GM12878 (cell line): ENCODE results near the gene BCAT1. TPM values are rescaled to one million over a fixed set of nuclear protein-coding genes. Genes with fewer than 3 reads are reported as not detected.

ENCODE experiments used
- ATAC-seq: fragments of 200-7000 bp; cut with Tn5 transposase; 3 replicates; pipeline ENCODE4 v1.9.1; 2020; ENCODE audit warnings: mild to moderate bottlenecking, moderate library complexity
- BruUV-seq: library from RNA; stranded (reverse); fragments of 400-500 nt; replicated peaks from 2 replicates; lab custom pipeline; 2021; lab: Mats Ljungman, UMichigan
- CTCF ChIA-PET: fragments of 300-600 bp; sonication (Branson Sonifier 250); formaldehyde crosslinking; extraction: SDS; loops from one replicate; lab custom pipeline; 2021; ENCODE audit warnings: inconsistent platforms; lab: Yijun Ruan, JAX
- POLR2A ChIA-PET: fragments of 350-600 bp; formaldehyde crosslinking; extraction: SDS; loops from one replicate; lab custom pipeline; 2021; ENCODE audit warnings: inconsistent platforms; lab: Charles Lee
- RAD21 ChIA-PET: fragments of 300-600 bp; sonication (Branson Sonifier 250); formaldehyde crosslinking; loops from one replicate; lab custom pipeline; 2023; ENCODE audit warnings: antibody characterized with exemption; ENCODE audit not compliant: unreplicated experiment; lab: Charles Lee
- SMC1A ChIA-PET: fragments of 300-600 bp; sonication (Branson Sonifier 250); formaldehyde crosslinking; loops from one replicate; lab custom pipeline; 2023; ENCODE audit not compliant: unreplicated experiment, uncharacterized antibody; lab: Charles Lee
- DNase-seq: peaks from one replicate; pipeline ENCODE4 v3.0.0-alpha.2; 2011; ENCODE audit warnings: low read depth, low spot score
- FAIRE-seq: peaks from 3 replicates; lab custom pipeline; 2011; peaks lifted over from hg19 to GRCh38; lab: Jason Lieb, UNC
- H2AFZ ChIP-seq: 2 replicates; pipeline ENCODE4 v1.6.0; 2011; ENCODE audit warnings: low read depth, low read length, control low read depth; ENCODE audit not compliant: control insufficient read depth
- H3K27ac ChIP-seq: 2 replicates; pipeline ENCODE4 v1.5.1; 2011; ENCODE audit warnings: control low read depth; ENCODE audit not compliant: control insufficient read depth, insufficient read depth
- H3K27me3 ChIP-seq, 2 experiments: replicated peaks in 1 of 2; 2 replicates each; pipeline versions ENCODE4 v1.6.0 to v1.6.1; 2011; ENCODE audit warnings: low read length in 1 of 2; ENCODE audit not compliant: control insufficient read depth in 2 of 2, insufficient read depth in 2 of 2
- H3K36me3 ChIP-seq, 2 experiments: 2 replicates each; pipeline ENCODE4 v1.5.1; 2011; ENCODE audit warnings: low read length in 1 of 2; ENCODE audit not compliant: control insufficient read depth in 2 of 2, insufficient read depth in 2 of 2
- H3K4me1 ChIP-seq: 2 replicates; pipeline ENCODE4 v1.6.1; 2011; ENCODE audit warnings: mild to moderate bottlenecking, low read length, moderate library complexity, mixed read lengths; ENCODE audit not compliant: control insufficient read depth, insufficient read depth
- H3K4me2 ChIP-seq: 2 replicates; pipeline ENCODE4 v1.6.0; 2011; ENCODE audit warnings: control low read depth; ENCODE audit not compliant: control insufficient read depth, insufficient read depth
- H3K4me3 ChIP-seq: fragments of 200-600 bp; sonication (generic); 2 replicates; pipeline ENCODE4 v1.5.1; 2016
- H3K79me2 ChIP-seq: 2 replicates; pipeline ENCODE4 v1.6.0; 2011; ENCODE audit warnings: low read length; ENCODE audit not compliant: control insufficient read depth, insufficient read depth
- H3K9ac ChIP-seq: 2 replicates; pipeline ENCODE4 v1.8.0; 2011; ENCODE audit warnings: low read length, control low read depth, mixed read lengths; ENCODE audit not compliant: control insufficient read depth, insufficient read depth
- H3K9me3 ChIP-seq: replicated peaks from 3 replicates; pipeline ENCODE4 v1.5.1; 2011; ENCODE audit warnings: mild to moderate bottlenecking, low read length; ENCODE audit not compliant: control insufficient read depth, insufficient read depth
- H4K20me1 ChIP-seq: 2 replicates; pipeline ENCODE4 v1.6.0; 2011; ENCODE audit not compliant: control insufficient read depth, insufficient read depth
- CEBPB ChIP-seq, 2 experiments: fragments of 150-350 bp in 1 of 2; IDR thresholded peaks; 2 replicates each; pipeline ENCODE4 v1.6.1; 2012 to 2014; ENCODE audit warnings: low read depth in 2 of 2, low read length in 2 of 2, borderline replicate concordance in 1 of 2, inconsistent platforms in 1 of 2
- E2F4 ChIP-seq: IDR thresholded peaks from 2 replicates; pipeline ENCODE4 v1.6.1; 2012; ENCODE audit warnings: low read depth, low read length, improper control_type of control experiment
- E4F1 ChIP-seq: fragments of 450-650 bp; IDR thresholded peaks from 2 replicates; pipeline ENCODE4 v1.6.1; 2018; ENCODE audit warnings: borderline replicate concordance, mild to moderate bottlenecking; ENCODE audit not compliant: partially characterized antibody
- GATAD2B ChIP-seq: fragments of 450-650 bp; conservative IDR thresholded peaks from 2 replicates; pipeline ENCODE4 v1.6.1; 2017; ENCODE audit warnings: low read depth, mild to moderate bottlenecking, moderate library complexity
- IKZF2 ChIP-seq, 2 experiments: fragments of 450-650 bp; IDR thresholded peaks; 2 replicates each; pipeline ENCODE4 v1.6.1; 2017; ENCODE audit warnings: mild to moderate bottlenecking in 2 of 2, moderate library complexity in 2 of 2
- KDM1A ChIP-seq: fragments of 200-600 bp; sonication (generic); IDR thresholded peaks from 2 replicates; pipeline ENCODE4 v1.6.1; 2016; ENCODE audit warnings: borderline replicate concordance
- RUNX3 ChIP-seq: IDR thresholded peaks from 2 replicates; pipeline ENCODE4 v1.6.1; 2012; ENCODE audit warnings: low read length, inconsistent platforms
- SIN3A ChIP-seq: IDR thresholded peaks from 2 replicates; pipeline ENCODE4 v1.6.1; 2012; ENCODE audit warnings: low read depth, low read length, improper control_type of control experiment
- SREBF1 ChIP-seq: IDR thresholded peaks from 2 replicates; pipeline ENCODE4 v1.6.1; 2012; ENCODE audit warnings: mild to moderate bottlenecking, low read length
- SRF ChIP-seq, 2 experiments: IDR thresholded peaks; 2 replicates each; pipeline ENCODE4 v1.6.1; 2011; ENCODE audit warnings: low read depth in 2 of 2, low read length in 2 of 2, mild to moderate bottlenecking in 1 of 2, moderate library complexity in 1 of 2
- WGBS: methylation state at CpG from one replicate; pipeline ENCODE4 v1.1.6; 2016; ENCODE audit warnings: low lambda C conversion rate; ENCODE audit not compliant: insufficient replicate concordance, insufficient coverage; ENCODE audit errors: missing lambda C conversion rate; 5-methylcytosine and 5-hydroxymethylcytosine counted together
- in situ Hi-C: fragments of 300-500 bp; cut with MboI; formaldehyde crosslinking; loops from 9 replicates; pipeline ENCODE4 v1.14.3; 2018; ENCODE audit warnings: mixed read lengths
- intact Hi-C: fragments of 100-400 bp; cut with micrococcal nuclease; formaldehyde crosslinking; loops from one replicate; pipeline ENCODE4 v1.14.2; 2022; ENCODE audit not compliant: unreplicated experiment
- polyA plus RNA-seq, 11 experiments: library from polyadenylated mRNA; depleted of rRNA in 4 of 11; unstranded in 6 of 11; stranded (reverse) in 5 of 11; fragments of >200 nt; fragmentation: Nextera tagmentation in 4 of 11; fragmentation: Illumina TruSeq in 1 of 11; extraction: Ambion mirVana in 4 of 11; extraction: Trizol in 1 of 11; gene quantifications; 1 replicate in 1 of 11; 2 replicates in 10 of 11; pipeline versions ENCODE4 v1.2.1 to v1.2.3, GENCODE V29; 2011 to 2016; ENCODE audit warnings: inconsistent platforms in 2 of 11, missing spikeins in 2 of 11, low read depth in 1 of 11
- total RNA-seq, 4 experiments: library from RNA; depleted of rRNA in 3 of 4; stranded (reverse); fragments of >200 nt in 3 of 4; fragmentation: Illumina TruSeq in 1 of 4; extraction: Trizol in 1 of 4; gene quantifications; 2 replicates each; pipeline versions ENCODE4 v1.2.1 to v1.2.3, GENCODE V29; 2013 to 2021
- TF ChIP-seq, protein P1 (sequence below): fragments of 450-650 bp; IDR thresholded peaks from 2 replicates; pipeline ENCODE4 v1.6.1; 2017; ENCODE audit warnings: mild to moderate bottlenecking, moderate library complexity
- TF ChIP-seq, protein P2 (sequence below): fragments of 450-650 bp; IDR thresholded peaks from 2 replicates; pipeline ENCODE4 v1.6.1; 2017; ENCODE audit warnings: antibody characterized with exemption, mild to moderate bottlenecking, moderate library complexity

The BCAT1 gene
- total and polyA plus RNA-seq, 10 of the 15 experiments (the other 5 are each of a cell fraction or from before 2014, with no cell fraction given) = 26.2 to 187 (median 81.9) TPM

DNA sequence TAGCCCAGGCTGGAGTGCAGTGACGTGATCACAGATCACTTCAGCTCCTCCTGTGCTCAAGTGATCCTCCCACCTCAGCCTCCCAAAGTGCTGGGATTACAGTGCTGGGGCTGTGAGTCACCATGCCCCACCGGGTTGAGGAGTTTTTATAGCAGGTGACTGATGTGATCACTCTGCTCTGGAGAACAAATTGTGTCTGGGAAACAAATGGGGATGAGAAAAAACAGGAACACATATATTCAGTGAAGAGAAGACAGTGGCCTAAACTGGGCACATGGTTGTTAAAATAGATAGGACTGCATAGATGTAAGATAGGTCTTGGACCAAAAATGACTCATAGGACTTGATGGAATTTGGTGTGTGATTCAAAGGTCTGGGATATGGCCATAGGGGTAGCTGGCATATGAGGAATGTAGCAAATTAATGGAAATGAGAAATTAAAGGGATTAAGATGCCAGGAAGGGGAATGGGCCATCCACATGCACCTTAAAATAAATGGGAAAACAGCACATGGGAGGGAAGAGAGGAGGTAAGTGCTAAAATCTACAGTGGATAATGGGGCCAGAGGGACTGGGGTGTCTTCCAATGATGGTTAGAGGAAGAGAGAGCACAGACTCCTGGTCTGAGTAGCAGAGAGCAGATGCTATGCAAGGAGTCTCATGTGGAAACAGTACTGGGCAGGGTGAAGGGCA is 11.2 kb downstream of the BCAT1 start:
- WGBS = 50% methylated on average over 2 of the region's 2 CpGs
- BruUV-seq = no TSS peak
- Histone ChIP-seq H3K27me3 (no peaks in the 10 kb centered on the region), H4K20me1 (no peaks in the 10 kb centered on the region), H3K9me3 (peaks cover 5% of the 10 kb centered on the region; the same call in 2 of the 3 replicates), H3K4me1 (peaks cover 9% of the 10 kb centered on the region), H3K27ac (no peak overlapping the region), H3K4me2 (no peak overlapping the region), H3K4me3 (no peak overlapping the region), H3K9ac (no peak overlapping the region), H3K79me2 (peaks cover 23% of the 10 kb centered on the region), H3K36me3 (no peaks in the 10 kb centered on the region; a peak in 1 of 4 replicates), H2AFZ (no peak overlapping the region)
- ChIA-PET SMC1A (interaction anchor here (1.6 kb wide), 1 partner anchor 10 kb away, joined by 8 read pairs; no protein-coding TSS in a partner anchor), CTCF (interaction anchor here (0.6 kb wide), 1 partner anchor 35 kb away, joined by 3 read pairs; no protein-coding TSS in a partner anchor), POLR2A (no interaction called here), RAD21 (interaction anchor here (0.7 kb wide), 1 partner anchor 83 kb away, joined by 3 read pairs; no protein-coding TSS in a partner anchor)
- in situ Hi-C loops (no loop called here), intact Hi-C loops (no loop called here)
- FAIRE-seq = no peak
- peak; percentile 19 for ATAC-seq
- DNase-seq = no peak
- TF ChIP-seq, protein P1, sequence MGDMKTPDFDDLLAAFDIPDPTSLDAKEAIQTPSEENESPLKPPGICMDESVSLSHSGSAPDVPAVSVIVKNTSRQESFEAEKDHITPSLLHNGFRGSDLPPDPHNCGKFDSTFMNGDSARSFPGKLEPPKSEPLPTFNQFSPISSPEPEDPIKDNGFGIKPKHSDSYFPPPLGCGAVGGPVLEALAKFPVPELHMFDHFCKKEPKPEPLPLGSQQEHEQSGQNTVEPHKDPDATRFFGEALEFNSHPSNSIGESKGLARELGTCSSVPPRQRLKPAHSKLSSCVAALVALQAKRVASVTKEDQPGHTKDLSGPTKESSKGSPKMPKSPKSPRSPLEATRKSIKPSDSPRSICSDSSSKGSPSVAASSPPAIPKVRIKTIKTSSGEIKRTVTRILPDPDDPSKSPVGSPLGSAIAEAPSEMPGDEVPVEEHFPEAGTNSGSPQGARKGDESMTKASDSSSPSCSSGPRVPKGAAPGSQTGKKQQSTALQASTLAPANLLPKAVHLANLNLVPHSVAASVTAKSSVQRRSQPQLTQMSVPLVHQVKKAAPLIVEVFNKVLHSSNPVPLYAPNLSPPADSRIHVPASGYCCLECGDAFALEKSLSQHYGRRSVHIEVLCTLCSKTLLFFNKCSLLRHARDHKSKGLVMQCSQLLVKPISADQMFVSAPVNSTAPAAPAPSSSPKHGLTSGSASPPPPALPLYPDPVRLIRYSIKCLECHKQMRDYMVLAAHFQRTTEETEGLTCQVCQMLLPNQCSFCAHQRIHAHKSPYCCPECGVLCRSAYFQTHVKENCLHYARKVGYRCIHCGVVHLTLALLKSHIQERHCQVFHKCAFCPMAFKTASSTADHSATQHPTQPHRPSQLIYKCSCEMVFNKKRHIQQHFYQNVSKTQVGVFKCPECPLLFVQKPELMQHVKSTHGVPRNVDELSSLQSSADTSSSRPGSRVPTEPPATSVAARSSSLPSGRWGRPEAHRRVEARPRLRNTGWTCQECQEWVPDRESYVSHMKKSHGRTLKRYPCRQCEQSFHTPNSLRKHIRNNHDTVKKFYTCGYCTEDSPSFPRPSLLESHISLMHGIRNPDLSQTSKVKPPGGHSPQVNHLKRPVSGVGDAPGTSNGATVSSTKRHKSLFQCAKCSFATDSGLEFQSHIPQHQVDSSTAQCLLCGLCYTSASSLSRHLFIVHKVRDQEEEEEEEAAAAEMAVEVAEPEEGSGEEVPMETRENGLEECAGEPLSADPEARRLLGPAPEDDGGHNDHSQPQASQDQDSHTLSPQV = no peak
- no peak for TF ChIP-seq RUNX3
- no peak for TF ChIP-seq SREBF1
- no peak for TF ChIP-seq CEBPB (IDR thresholded peaks at IDR 0.05; ENCODE audit: borderline replicate concordance in 1 of 2, low read depth in 2 of 2, low read length in 2 of 2)
- TF ChIP-seq SIN3A = no peak
- TF ChIP-seq E4F1 = no peak
- TF ChIP-seq, protein P2, sequence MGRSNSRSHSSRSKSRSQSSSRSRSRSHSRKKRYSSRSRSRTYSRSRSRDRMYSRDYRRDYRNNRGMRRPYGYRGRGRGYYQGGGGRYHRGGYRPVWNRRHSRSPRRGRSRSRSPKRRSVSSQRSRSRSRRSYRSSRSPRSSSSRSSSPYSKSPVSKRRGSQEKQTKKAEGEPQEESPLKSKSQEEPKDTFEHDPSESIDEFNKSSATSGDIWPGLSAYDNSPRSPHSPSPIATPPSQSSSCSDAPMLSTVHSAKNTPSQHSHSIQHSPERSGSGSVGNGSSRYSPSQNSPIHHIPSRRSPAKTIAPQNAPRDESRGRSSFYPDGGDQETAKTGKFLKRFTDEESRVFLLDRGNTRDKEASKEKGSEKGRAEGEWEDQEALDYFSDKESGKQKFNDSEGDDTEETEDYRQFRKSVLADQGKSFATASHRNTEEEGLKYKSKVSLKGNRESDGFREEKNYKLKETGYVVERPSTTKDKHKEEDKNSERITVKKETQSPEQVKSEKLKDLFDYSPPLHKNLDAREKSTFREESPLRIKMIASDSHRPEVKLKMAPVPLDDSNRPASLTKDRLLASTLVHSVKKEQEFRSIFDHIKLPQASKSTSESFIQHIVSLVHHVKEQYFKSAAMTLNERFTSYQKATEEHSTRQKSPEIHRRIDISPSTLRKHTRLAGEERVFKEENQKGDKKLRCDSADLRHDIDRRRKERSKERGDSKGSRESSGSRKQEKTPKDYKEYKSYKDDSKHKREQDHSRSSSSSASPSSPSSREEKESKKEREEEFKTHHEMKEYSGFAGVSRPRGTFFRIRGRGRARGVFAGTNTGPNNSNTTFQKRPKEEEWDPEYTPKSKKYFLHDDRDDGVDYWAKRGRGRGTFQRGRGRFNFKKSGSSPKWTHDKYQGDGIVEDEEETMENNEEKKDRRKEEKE = no peak
- no peak for TF ChIP-seq SRF (IDR thresholded peaks at IDR 0.05; ENCODE audit: low read depth in 2 of 2, low read length in 2 of 2)
- no peak for TF ChIP-seq IKZF2 (IDR thresholded peaks at IDR 0.05)
- no peak for TF ChIP-seq E2F4
- no peak for TF ChIP-seq KDM1A
- TF ChIP-seq GATAD2B = no peak
